NCI-H526 (cell line): ENCODE results near the gene ITPRIPL1.
"Not testable (repeated sequence)": the region's sequence is repeated elsewhere in the genome, so short reads cannot be mapped to it uniquely, and the experiment has no call there.

Experiments
- DNase-seq, 2 experiments: peaks; one replicate each; lab custom pipeline; 2025; lab: John Stamatoyannopoulos, UW

ITPRIPL1 gene, protein sequence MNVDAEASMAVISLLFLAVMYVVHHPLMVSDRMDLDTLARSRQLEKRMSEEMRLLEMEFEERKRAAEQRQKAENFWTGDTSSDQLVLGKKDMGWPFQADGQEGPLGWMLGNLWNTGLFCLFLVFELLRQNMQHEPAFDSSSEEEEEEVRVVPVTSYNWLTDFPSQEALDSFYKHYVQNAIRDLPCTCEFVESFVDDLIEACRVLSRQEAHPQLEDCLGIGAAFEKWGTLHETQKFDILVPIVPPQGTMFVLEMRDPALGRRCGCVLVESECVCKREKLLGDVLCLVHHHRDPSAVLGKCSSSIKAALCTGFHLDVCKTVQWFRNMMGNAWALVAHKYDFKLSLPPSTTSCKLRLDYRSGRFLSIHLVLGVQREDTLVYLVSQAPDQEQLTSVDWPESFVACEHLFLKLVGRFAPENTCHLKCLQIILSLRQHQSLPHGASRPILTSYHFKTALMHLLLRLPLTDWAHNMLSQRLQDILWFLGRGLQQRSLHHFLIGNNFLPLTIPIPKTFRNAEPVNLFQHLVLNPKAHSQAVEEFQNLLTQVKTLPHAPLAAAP

GRCh38 chr2:96325041-96325883 is at the start of gene ITPRIPL1:
Gene ITPRIPL1 (plus strand): TSS chr2:96325317. CDS start chr2:96325840, 523 bp downstream.
- DNase-seq: peak; percentile 34 to 70

- no peak for DNase-seq
Measured at GRCh38 chr2:96276787-96277499, 48.2 kb upstream of the ITPRIPL1 start.

GRCh38 chr2:96287273-96287856 is 37.8 kb upstream of the ITPRIPL1 start:
- DNase-seq: no peak

- DNase-seq: no peak
Measured at GRCh38 chr2:96291751-96292150, 33.4 kb upstream of the ITPRIPL1 start.

GRCh38 chr2:96294271-96294670 is 30.8 kb upstream of the ITPRIPL1 start:
- not testable (repeated sequence) for DNase-seq

- no peak for DNase-seq
Measured at GRCh38 chr2:96296925-96297324, 28.2 kb upstream of the ITPRIPL1 start.

DNA sequence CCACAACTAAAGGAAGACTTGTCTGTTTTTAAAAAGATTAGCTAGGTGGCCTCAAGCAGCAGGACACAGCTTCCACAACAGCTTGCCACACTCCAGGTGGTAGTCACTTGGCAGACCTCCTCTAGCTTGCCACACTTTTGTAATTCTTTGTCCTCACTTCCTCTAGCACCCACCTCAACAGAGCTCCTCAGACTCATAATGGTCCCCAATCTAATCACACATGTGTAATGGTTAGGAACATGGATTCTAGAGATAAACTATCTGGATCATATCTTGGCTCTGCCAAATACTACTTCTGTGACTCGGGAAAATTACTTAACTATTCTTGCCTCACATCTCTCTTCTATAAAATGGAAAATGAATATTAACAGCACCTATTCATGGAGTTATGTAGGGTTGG is 23.3 kb upstream of the ITPRIPL1 start:
- no peak for DNase-seq

DNA sequence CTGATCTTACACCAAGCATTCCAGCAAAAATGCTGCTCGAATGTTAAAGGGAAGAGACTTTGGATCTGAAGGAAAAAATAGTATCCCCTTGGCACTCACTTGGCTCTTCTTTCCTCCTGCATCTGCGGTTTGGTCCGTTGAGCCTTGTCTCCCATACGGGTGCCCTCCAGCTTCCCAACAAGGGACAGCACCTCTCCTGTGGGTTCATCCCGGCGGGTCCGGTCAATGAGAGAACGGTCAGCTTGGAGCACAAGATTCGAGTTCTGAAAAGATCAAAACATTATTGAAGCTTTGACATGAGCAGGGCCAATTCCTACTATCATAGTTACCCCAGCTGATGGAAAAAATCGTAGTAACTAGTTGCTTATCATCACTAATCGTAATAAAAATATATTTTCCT is 20.5 kb upstream of the ITPRIPL1 start:
- no peak for DNase-seq

DNA sequence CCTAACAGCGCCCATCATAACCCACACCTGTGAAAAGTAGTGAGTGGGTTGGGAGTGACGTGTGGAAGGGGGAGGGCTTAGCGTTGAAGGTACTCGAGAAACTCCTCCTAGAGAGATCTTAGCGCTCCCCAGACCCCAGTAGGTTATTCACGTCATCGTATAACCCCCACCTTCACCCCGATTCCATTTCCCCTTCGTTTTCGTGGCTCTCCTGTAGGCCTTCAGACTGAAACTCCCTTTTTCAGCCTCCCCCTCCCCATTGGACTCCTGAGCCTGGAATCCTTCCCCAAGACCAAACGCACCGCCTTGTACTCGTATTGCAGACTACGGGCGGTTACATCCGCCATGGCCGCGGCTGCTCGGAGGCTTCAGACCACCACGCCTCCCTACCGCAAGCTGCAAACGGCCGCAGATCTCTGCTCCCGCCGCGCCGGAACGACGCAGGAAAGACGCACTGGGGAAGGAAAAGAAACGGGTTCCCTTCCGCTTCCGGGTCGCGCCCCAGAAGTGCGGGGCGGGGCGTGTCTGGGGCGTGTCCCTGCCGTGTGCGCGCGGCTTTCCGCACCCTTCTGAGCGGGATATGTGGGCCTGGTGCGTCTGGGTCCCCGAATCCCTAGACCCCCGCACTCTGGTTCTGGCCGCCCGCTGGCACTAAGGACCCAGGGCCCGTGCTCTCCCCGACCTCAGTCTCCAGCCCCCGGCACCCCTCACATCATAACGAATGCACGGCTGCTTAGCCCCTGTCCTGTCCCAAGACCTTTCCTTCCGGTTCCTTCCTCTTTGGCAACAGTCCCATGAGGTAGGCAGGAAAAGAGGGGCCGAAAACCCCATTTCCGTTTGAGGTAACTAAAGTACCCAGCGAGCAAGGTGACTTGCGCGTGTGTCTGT is 19.8 kb upstream of the ITPRIPL1 start, which contains the start of gene SNRNP200:
Gene SNRNP200 (minus strand): TSS at position 456 of the 888 bp plus-strand sequence. CDS start 109 bp downstream, at position 347.
- peak; percentile 72 to 95 for DNase-seq

GRCh38 chr2:96305979-96306308 is 19.2 kb upstream of the ITPRIPL1 start:
- DNase-seq: no peak

DNA sequence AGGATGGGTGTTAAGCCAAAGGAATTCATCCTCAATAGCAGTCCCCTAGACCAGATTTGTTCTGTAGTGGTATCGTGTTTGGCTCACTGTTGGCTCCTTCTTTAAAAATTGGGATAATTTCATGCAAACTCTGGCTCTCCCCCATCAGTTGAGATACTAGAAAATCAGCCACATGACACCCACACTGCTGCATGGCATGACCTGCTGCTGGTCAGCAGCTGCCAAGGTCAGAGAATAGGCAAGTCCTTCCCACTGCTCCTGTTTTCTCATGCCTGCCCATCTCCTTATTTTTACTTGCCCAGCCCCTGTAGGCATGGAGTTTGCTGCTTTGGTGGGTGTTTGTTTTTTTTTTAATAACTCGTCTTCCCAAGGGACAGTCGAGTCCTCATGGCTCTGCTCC is 18.7 kb upstream of the ITPRIPL1 start:
- DNase-seq: no peak

GRCh38 chr2:96308248-96308647 is 16.9 kb upstream of the ITPRIPL1 start:
- DNase-seq: no peak

- no peak for DNase-seq
Measured at GRCh38 chr2:96315005-96315399, 10.1 kb upstream of the ITPRIPL1 start.

DNA sequence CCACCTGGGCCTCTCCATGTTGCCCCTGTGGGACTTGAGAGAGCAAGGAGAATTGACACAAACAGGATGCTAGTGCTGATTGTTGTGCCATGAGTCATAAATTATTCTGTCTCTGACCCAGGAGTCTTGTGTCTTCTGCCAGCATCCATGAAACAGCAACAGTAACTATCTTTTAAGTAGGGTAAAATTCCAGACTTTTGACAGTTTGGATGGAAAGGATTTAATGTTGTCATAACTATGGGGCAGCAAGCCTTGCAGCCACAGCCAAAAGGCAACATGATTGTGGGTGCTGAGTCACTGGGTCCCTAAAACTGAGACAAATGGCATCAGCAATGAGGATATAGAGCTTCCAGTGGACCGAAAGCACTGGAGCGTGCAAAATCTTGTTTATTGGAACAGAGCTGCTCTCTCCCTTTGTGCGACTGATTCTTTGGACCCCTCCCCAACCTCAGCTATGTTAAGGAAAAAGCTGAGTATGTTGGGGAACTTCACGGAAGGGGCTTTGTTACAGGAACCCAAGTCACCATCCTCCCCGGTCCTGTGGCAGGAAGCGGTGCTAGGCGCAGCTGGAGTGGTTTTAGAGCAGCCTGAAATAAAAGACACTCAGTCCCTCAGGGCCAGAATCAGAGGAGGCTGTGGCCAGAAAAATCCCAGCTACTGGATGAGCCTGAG is 9.6 kb upstream of the ITPRIPL1 start:
- DNase-seq: no peak

- DNase-seq: no peak
Measured at GRCh38 chr2:96316999-96317398, 8.1 kb upstream of the ITPRIPL1 start.

DNA sequence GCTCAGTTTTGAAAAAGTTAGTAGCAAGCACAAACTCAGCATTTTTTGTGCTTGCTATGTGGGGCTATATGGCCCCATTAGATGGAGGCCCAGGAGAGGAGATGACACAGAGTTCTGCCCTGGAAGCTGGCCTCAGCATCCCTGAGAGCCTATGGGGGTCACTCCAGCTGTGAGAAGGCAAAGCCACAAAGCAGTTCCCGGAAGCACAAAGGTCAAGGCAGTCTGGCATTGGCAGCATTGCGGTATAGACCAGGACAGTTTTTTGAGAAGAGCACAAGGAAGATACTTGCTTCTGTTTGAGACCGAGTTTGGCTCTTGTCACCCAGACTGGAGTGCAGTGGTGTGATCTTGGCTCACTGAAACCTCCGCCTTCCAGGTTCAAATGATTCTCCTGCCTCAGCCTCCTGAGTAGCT is 7.5 kb upstream of the ITPRIPL1 start:
- no peak for DNase-seq

DNA sequence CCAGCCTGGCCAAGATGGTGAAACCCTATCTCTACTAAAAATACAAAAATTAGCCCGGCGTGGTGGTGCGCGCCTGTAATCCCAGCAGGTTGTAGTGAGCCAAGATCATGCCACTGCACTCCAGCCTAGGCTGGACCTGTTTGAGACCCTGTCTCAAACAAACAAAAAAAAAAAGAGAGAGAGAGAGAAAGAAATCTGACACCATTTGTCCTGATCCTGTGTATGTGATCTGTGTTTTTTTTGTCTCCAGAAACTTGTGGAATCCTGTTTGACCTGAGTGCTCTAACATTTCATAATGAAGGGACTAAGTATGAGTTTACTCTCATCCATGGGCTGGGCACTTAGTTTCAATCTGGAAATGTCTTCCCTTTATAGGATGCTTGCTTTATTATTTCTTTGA is 6.4 kb upstream of the ITPRIPL1 start:
- no peak for DNase-seq

DNA sequence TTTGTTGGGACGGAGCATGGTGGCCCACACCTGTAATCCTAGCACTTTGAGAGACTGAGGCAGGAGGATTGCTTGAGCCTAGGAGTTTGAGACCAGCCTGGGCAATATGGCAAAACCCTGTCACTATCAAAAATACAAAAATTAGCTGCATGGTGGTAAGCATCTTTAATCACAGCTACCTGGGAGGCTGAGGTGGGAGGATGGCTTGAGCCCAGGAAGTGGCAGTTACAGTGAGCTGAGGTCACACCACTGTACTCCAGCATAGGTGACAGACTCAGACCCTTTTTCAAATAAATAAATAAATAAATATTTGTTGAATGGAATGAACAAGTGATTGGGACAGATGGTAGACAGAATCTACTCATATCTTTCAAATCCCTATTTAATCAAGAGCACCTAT is 5.7 kb upstream of the ITPRIPL1 start:
- no peak for DNase-seq

DNA sequence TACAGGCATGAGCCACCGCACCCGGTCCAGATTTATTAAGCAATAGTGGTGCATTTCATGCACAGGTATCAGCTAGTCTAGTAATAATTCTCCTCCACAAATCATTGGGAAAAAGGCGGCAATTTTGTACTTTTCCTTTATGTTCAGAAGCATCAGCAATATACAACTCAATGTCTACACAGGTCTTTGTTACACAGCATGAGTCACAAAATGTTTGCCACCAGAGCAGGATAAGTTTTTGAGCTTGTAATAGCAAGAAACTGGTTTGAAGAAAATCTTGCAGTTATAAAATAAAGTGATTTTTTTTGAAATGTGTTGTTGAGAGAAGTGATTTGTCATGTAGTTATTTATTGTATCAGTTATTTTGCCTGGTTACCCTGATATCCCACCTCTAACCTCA is 4.8 kb upstream of the ITPRIPL1 start:
- peak in 1 of 2 experiments; percentile 1 for DNase-seq
